NB4 (cell line): ENCODE results near the gene DHRS2.

Experiments
- DNase-seq: peaks from one replicate; pipeline ENCODE4 v3.0.0; 2010; ENCODE audit warnings: low read depth
- H3K4me3 ChIP-seq: one replicate; pipeline ENCODE4 v1.5.1; 2011; ENCODE audit warnings: mild to moderate bottlenecking, low read depth, low read length, moderate library complexity
- CTCF ChIP-seq: IDR thresholded peaks from one replicate; pipeline ENCODE4 v1.5.1; 2012; ENCODE audit warnings: low read depth, low read length
- MAX ChIP-seq: IDR thresholded peaks from 2 replicates; pipeline ENCODE4 v1.6.1; 2011; ENCODE audit warnings: low read depth, low read length
- MYC ChIP-seq: IDR thresholded peaks from 2 replicates; pipeline ENCODE4 v1.6.1; 2011; ENCODE audit warnings: low read depth, low read length
- POLR2A ChIP-seq: IDR thresholded peaks from 2 replicates; pipeline ENCODE4 v1.6.1; 2011; ENCODE audit warnings: mild to moderate bottlenecking; ENCODE audit not compliant: insufficient read length; ENCODE audit errors: extremely low read depth

Gene DHRS2

GRCh38 chr14:23641915-23642588, 5.9 kb downstream of the DHRS2 start:
- peak; percentile 20 for DNase-seq
- TF ChIP-seq MYC (no peak), POLR2A (no peak), MAX (no peak), CTCF (no peak)
- no peak overlapping the region for H3K4me3 ChIP-seq

- no peak for DNase-seq
- no peak overlapping the region for H3K4me3 ChIP-seq
- no peak for TF ChIP-seq MAX
- TF ChIP-seq POLR2A, result no peak
- no peak for TF ChIP-seq CTCF
- no peak for TF ChIP-seq MYC
These were observed 7.5 kb downstream of the DHRS2 start for GRCh38 chr14:23643533-23644194.

- TF ChIP-seq POLR2A (no peak), MYC (no peak), MAX (no peak), CTCF (no peak)
- DNase-seq, result no peak
- H3K4me3 ChIP-seq, result no peak overlapping the region
These were observed 8.2 kb downstream of the DHRS2 start for GRCh38 chr14:23644195-23644918.

GRCh38 chr14:23644919-23645336, 8.8 kb downstream of the DHRS2 start:
- no peak for DNase-seq
- TF ChIP-seq MAX, result no peak
- no peak for TF ChIP-seq CTCF
- TF ChIP-seq POLR2A, result no peak
- TF ChIP-seq MYC, result no peak
- H3K4me3 ChIP-seq, result no peak overlapping the region

- no peak overlapping the region for H3K4me3 ChIP-seq
- TF ChIP-seq MAX (no peak), MYC (no peak), CTCF (no peak), POLR2A (no peak)
- no peak for DNase-seq
These were observed 9.3 kb downstream of the DHRS2 start for GRCh38 chr14:23645504-23645811.
